T-helper 1 cell treated with Interleukin-12 subunit alpha and Interleukin-12 subunit beta and Interleukin-4 antibody, amounts not matched to agents 30 μg/mL and 1 μg/mL, for 36 hours (primary cell): ENCODE measurements around the gene SPG21.

Experiments used
- H3K27ac Mint-ChIP-seq: one replicate; pipeline ENCODE4 v1.8.0; 2021; ENCODE audit warnings: mild to moderate bottlenecking, mixed read lengths
- H3K27me3 Mint-ChIP-seq: one replicate; pipeline ENCODE4 v1.8.0; 2021; ENCODE audit warnings: low read depth, mixed read lengths
- H3K36me3 Mint-ChIP-seq: one replicate; pipeline ENCODE4 v1.8.0; 2021; ENCODE audit warnings: low read depth, mixed read lengths
- H3K4me1 Mint-ChIP-seq: one replicate; pipeline ENCODE4 v1.8.0; 2021; ENCODE audit warnings: low read depth, mixed read lengths
- H3K4me3 Mint-ChIP-seq: one replicate; pipeline ENCODE4 v1.8.0; 2021; ENCODE audit warnings: mild to moderate bottlenecking, moderate library complexity, mixed read lengths
- H3K9me3 Mint-ChIP-seq: one replicate; pipeline ENCODE4 v1.8.0; 2021; ENCODE audit warnings: mixed read lengths

Gene SPG21

GRCh38 chr15:64970698-64971097, 19.0 kb downstream of the SPG21 start:
- H3K27me3 Mint-ChIP-seq, result no peaks in the 10 kb centered on the region
- H3K36me3 Mint-ChIP-seq, result peaks cover 22% of the 10 kb centered on the region
- no peak overlapping the region for H3K4me3 Mint-ChIP-seq
- no peak overlapping the region for H3K27ac Mint-ChIP-seq
- no peaks in the 10 kb centered on the region for H3K9me3 Mint-ChIP-seq
- H3K4me1 Mint-ChIP-seq, result no peaks in the 10 kb centered on the region

GRCh38 chr15:64969401-64969800, 20.3 kb downstream of the SPG21 start:
- Mint-ChIP-seq H3K36me3 (peaks cover 30% of the 10 kb centered on the region), H3K27me3 (no peaks in the 10 kb centered on the region), H3K4me1 (no peaks in the 10 kb centered on the region), H3K9me3 (no peaks in the 10 kb centered on the region), H3K4me3 (no peak overlapping the region), H3K27ac (no peak overlapping the region)

- Mint-ChIP-seq H3K27me3 (no peaks in the 10 kb centered on the region), H3K4me3 (no peak overlapping the region), H3K36me3 (peaks cover 45% of the 10 kb centered on the region), H3K27ac (no peak overlapping the region), H3K4me1 (no peaks in the 10 kb centered on the region), H3K9me3 (no peaks in the 10 kb centered on the region)
Measured at GRCh38 chr15:64961013-64961412, 28.7 kb downstream of the SPG21 start.

- no peaks in the 10 kb centered on the region for H3K9me3 Mint-ChIP-seq
- H3K36me3 Mint-ChIP-seq, result peaks cover 45% of the 10 kb centered on the region
- H3K4me1 Mint-ChIP-seq, result no peaks in the 10 kb centered on the region
- no peak overlapping the region for H3K27ac Mint-ChIP-seq
- H3K4me3 Mint-ChIP-seq, result no peak overlapping the region
- H3K27me3 Mint-ChIP-seq, result no peaks in the 10 kb centered on the region
Measured at GRCh38 chr15:64960153-64960552, 29.6 kb downstream of the SPG21 start.

- Mint-ChIP-seq H3K36me3 (peaks cover 35% of the 10 kb centered on the region), H3K4me3 (no peak overlapping the region), H3K27ac (no peak overlapping the region), H3K27me3 (no peaks in the 10 kb centered on the region), H3K4me1 (no peaks in the 10 kb centered on the region), H3K9me3 (no peaks in the 10 kb centered on the region)
Measured at GRCh38 chr15:64959128-64959527, 30.6 kb downstream of the SPG21 start.

- Mint-ChIP-seq H3K27ac (no peak overlapping the region), H3K4me1 (peaks cover 2% of the 10 kb centered on the region), H3K4me3 (no peak overlapping the region), H3K9me3 (no peaks in the 10 kb centered on the region), H3K36me3 (peaks cover 14% of the 10 kb centered on the region), H3K27me3 (no peaks in the 10 kb centered on the region)
Measured at GRCh38 chr15:64954395-64954794, 35.3 kb downstream of the SPG21 start.

- no peaks in the 10 kb centered on the region for H3K9me3 Mint-ChIP-seq
- peak overlapping the region; percentile 37 for H3K27ac Mint-ChIP-seq
- H3K4me3 Mint-ChIP-seq, result no peak overlapping the region
- H3K36me3 Mint-ChIP-seq, result peaks cover 5% of the 10 kb centered on the region
- peaks cover 2% of the 10 kb centered on the region for H3K4me1 Mint-ChIP-seq
- H3K27me3 Mint-ChIP-seq, result no peaks in the 10 kb centered on the region
Measured at GRCh38 chr15:64951777-64952418, 37.8 kb downstream of the SPG21 start.

GRCh38 chr15:64950888-64951287, 38.8 kb downstream of the SPG21 start:
- no peak overlapping the region for H3K4me3 Mint-ChIP-seq
- H3K27me3 Mint-ChIP-seq, result no peaks in the 10 kb centered on the region
- peaks cover 5% of the 10 kb centered on the region for H3K36me3 Mint-ChIP-seq
- H3K4me1 Mint-ChIP-seq, result peaks cover 2% of the 10 kb centered on the region
- H3K9me3 Mint-ChIP-seq, result no peaks in the 10 kb centered on the region
- H3K27ac Mint-ChIP-seq, result no peak overlapping the region

GRCh38 chr15:64949383-64950186, 40.1 kb downstream of the SPG21 start:
- no peaks in the 10 kb centered on the region for H3K9me3 Mint-ChIP-seq
- no peak overlapping the region for H3K4me3 Mint-ChIP-seq
- H3K36me3 Mint-ChIP-seq, result peaks cover 1% of the 10 kb centered on the region
- no peak overlapping the region for H3K27ac Mint-ChIP-seq
- no peaks in the 10 kb centered on the region for H3K27me3 Mint-ChIP-seq
- peaks cover 2% of the 10 kb centered on the region for H3K4me1 Mint-ChIP-seq

GRCh38 chr15:64948916-64949315, 40.8 kb downstream of the SPG21 start:
- Mint-ChIP-seq H3K36me3 (peaks cover 1% of the 10 kb centered on the region), H3K4me1 (peaks cover 2% of the 10 kb centered on the region), H3K9me3 (no peaks in the 10 kb centered on the region), H3K27ac (no peak overlapping the region), H3K27me3 (no peaks in the 10 kb centered on the region), H3K4me3 (no peak overlapping the region)

GRCh38 chr15:64947211-64947610, 42.5 kb downstream of the SPG21 start:
- H3K36me3 Mint-ChIP-seq, result peaks cover 1% of the 10 kb centered on the region
- H3K9me3 Mint-ChIP-seq, result no peaks in the 10 kb centered on the region
- H3K27ac Mint-ChIP-seq, result no peak overlapping the region
- H3K4me3 Mint-ChIP-seq, result no peak overlapping the region
- peaks cover 2% of the 10 kb centered on the region for H3K4me1 Mint-ChIP-seq
- H3K27me3 Mint-ChIP-seq, result no peaks in the 10 kb centered on the region

- Mint-ChIP-seq H3K9me3 (no peaks in the 10 kb centered on the region), H3K27ac (no peak overlapping the region), H3K4me1 (no peaks in the 10 kb centered on the region), H3K4me3 (no peak overlapping the region), H3K27me3 (peaks cover 2% of the 10 kb centered on the region), H3K36me3 (no peaks in the 10 kb centered on the region)
Measured at GRCh38 chr15:64944961-64945360, 44.8 kb downstream of the SPG21 start.

GRCh38 chr15:64943512-64944225, 46.0 kb downstream of the SPG21 start:
- no peaks in the 10 kb centered on the region for H3K9me3 Mint-ChIP-seq
- no peak overlapping the region for H3K4me3 Mint-ChIP-seq
- no peak overlapping the region for H3K27ac Mint-ChIP-seq
- peaks cover 3% of the 10 kb centered on the region for H3K27me3 Mint-ChIP-seq
- H3K36me3 Mint-ChIP-seq, result no peaks in the 10 kb centered on the region
- H3K4me1 Mint-ChIP-seq, result no peaks in the 10 kb centered on the region

- Mint-ChIP-seq H3K36me3 (no peaks in the 10 kb centered on the region), H3K4me3 (no peak overlapping the region), H3K4me1 (no peaks in the 10 kb centered on the region), H3K27ac (no peak overlapping the region), H3K9me3 (no peaks in the 10 kb centered on the region), H3K27me3 (peaks cover 8% of the 10 kb centered on the region)
Measured at GRCh38 chr15:64942356-64942755, 47.4 kb downstream of the SPG21 start.

- peaks cover 8% of the 10 kb centered on the region for H3K27me3 Mint-ChIP-seq
- no peaks in the 10 kb centered on the region for H3K4me1 Mint-ChIP-seq
- no peak overlapping the region for H3K27ac Mint-ChIP-seq
- no peaks in the 10 kb centered on the region for H3K36me3 Mint-ChIP-seq
- H3K4me3 Mint-ChIP-seq, result no peak overlapping the region
- H3K9me3 Mint-ChIP-seq, result no peaks in the 10 kb centered on the region
Measured at GRCh38 chr15:64938192-64938591, 51.5 kb downstream of the SPG21 start.
